Activated naive CD4-positive, alpha-beta T cell treated with anti-CD3 and anti-CD28 coated beads for 36 hours (primary cell): ENCODE data around the gene ATP11C. TPM values are rescaled to one million over a fixed set of nuclear protein-coding genes. Genes with fewer than 3 reads are reported as not detected.

ENCODE experiments used
- CTCF ChIA-PET: fragments of 350-600 bp; sonication (Branson Sonifier 250); formaldehyde crosslinking; loops from one replicate; lab custom pipeline; 2021; ENCODE audit warnings: antibody characterized with exemption; lab: Charles Lee
- DNase-seq: peaks from one replicate; pipeline ENCODE4 v3.0.0-alpha.2; 2020
- H3K27ac Mint-ChIP-seq: one replicate; pipeline ENCODE4 v1.8.0; 2021; ENCODE audit warnings: mild to moderate bottlenecking, mixed read lengths
- H3K27me3 Mint-ChIP-seq: one replicate; pipeline ENCODE4 v1.8.0; 2021; ENCODE audit warnings: low read depth, mixed read lengths
- H3K36me3 Mint-ChIP-seq: one replicate; pipeline ENCODE4 v1.8.0; 2021; ENCODE audit warnings: low read depth, mixed read lengths
- H3K4me1 Mint-ChIP-seq: one replicate; pipeline ENCODE4 v1.8.0; 2021; ENCODE audit warnings: low read depth, mixed read lengths
- H3K4me3 Mint-ChIP-seq: one replicate; pipeline ENCODE4 v1.8.0; 2021; ENCODE audit warnings: mild to moderate bottlenecking, moderate library complexity, mixed read lengths
- H3K9me3 Mint-ChIP-seq: one replicate; pipeline ENCODE4 v1.8.0; 2021; ENCODE audit warnings: mixed read lengths
- intact Hi-C: fragments of 100-400 bp; cut with micrococcal nuclease; formaldehyde crosslinking; loops from one replicate; pipeline ENCODE4 v1.15.1; 2023
- total RNA-seq, 2 experiments: library from RNA; stranded (reverse); gene quantifications; one replicate each; pipeline ENCODE4 v1.2.3, GENCODE V29; 2021

Gene ATP11C
- total RNA-seq, 2 experiments from 2014 or later = 18.3 to 20.8 TPM

GRCh38 chrX:139783959-139784358 lies 148.9 kb downstream of the ATP11C start:
- no peak overlapping the region for H3K4me3 Mint-ChIP-seq
- no peaks in the 10 kb centered on the region for H3K4me1 Mint-ChIP-seq
- CTCF ChIA-PET = no interaction called here
- no peak overlapping the region for H3K27ac Mint-ChIP-seq
- H3K9me3 Mint-ChIP-seq = no peaks in the 10 kb centered on the region
- peaks cover 33% of the 10 kb centered on the region for H3K36me3 Mint-ChIP-seq
- no peak for DNase-seq
- intact Hi-C loops = no loop called here
- no peaks in the 10 kb centered on the region for H3K27me3 Mint-ChIP-seq

GRCh38 chrX:139783030-139783429 lies 149.8 kb downstream of the ATP11C start:
- intact Hi-C loops = no loop called here
- no peaks in the 10 kb centered on the region for H3K9me3 Mint-ChIP-seq
- no peak for DNase-seq
- H3K4me1 Mint-ChIP-seq = no peaks in the 10 kb centered on the region
- H3K36me3 Mint-ChIP-seq = peaks cover 34% of the 10 kb centered on the region
- no peaks in the 10 kb centered on the region for H3K27me3 Mint-ChIP-seq
- CTCF ChIA-PET = no interaction called here
- H3K27ac Mint-ChIP-seq = no peak overlapping the region
- no peak overlapping the region for H3K4me3 Mint-ChIP-seq

GRCh38 chrX:139776599-139776998 lies 156.3 kb downstream of the ATP11C start:
- Mint-ChIP-seq H3K36me3 (peaks cover 48% of the 10 kb centered on the region), H3K4me3 (no peak overlapping the region)
- intact Hi-C loops = no loop called here

GRCh38 chrX:139770366-139770765 lies 162.5 kb downstream of the ATP11C start:
- no peaks in the 10 kb centered on the region for H3K4me1 Mint-ChIP-seq
- no peak overlapping the region for H3K4me3 Mint-ChIP-seq
- peaks cover 36% of the 10 kb centered on the region for H3K36me3 Mint-ChIP-seq
- DNase-seq = no peak
- intact Hi-C loops = no loop called here
- H3K9me3 Mint-ChIP-seq = peaks cover 1% of the 10 kb centered on the region
- H3K27me3 Mint-ChIP-seq = no peaks in the 10 kb centered on the region
- no peak overlapping the region for H3K27ac Mint-ChIP-seq
- CTCF ChIA-PET = no interaction called here

More at GRCh38 chrX:139776599-139776998, 156.3 kb downstream of the ATP11C start:
- CTCF ChIA-PET = interaction anchor here (0.6 kb wide), 1 partner anchor 55 kb away, joined by 4 read pairs; no protein-coding TSS in a partner anchor
- no peaks in the 10 kb centered on the region for H3K4me1 Mint-ChIP-seq
- H3K27me3 Mint-ChIP-seq = no peaks in the 10 kb centered on the region
- peaks cover 1% of the 10 kb centered on the region for H3K9me3 Mint-ChIP-seq
- no peak for DNase-seq
- H3K27ac Mint-ChIP-seq = no peak overlapping the region

- Mint-ChIP-seq H3K36me3 (peaks cover 14% of the 10 kb centered on the region), H3K4me1 (no peaks in the 10 kb centered on the region), H3K27ac (no peak overlapping the region), H3K4me3 (no peak overlapping the region), H3K27me3 (no peaks in the 10 kb centered on the region), H3K9me3 (no peaks in the 10 kb centered on the region)
- peak; percentile 43 for DNase-seq
- CTCF ChIA-PET = no interaction called here
- intact Hi-C loops = loop anchor here (1.0 kb wide), 1 partner anchor 167 kb away; the partner anchor contains the start of gene ATP11C
These were observed 166.3 kb downstream of the ATP11C start for GRCh38 chrX:139766545-139766983.

- Mint-ChIP-seq H3K4me3 (no peak overlapping the region), H3K9me3 (no peaks in the 10 kb centered on the region), H3K27ac (no peak overlapping the region), H3K27me3 (no peaks in the 10 kb centered on the region), H3K36me3 (peaks cover 10% of the 10 kb centered on the region), H3K4me1 (no peaks in the 10 kb centered on the region)
- no peak for DNase-seq
- CTCF ChIA-PET = no interaction called here
- intact Hi-C loops = no loop called here
These were observed 170.3 kb downstream of the ATP11C start for GRCh38 chrX:139762400-139763183.

GRCh38 chrX:139759637-139760036 lies 173.2 kb downstream of the ATP11C start:
- CTCF ChIA-PET = no interaction called here
- H3K4me3 Mint-ChIP-seq = no peak overlapping the region
- peaks cover 6% of the 10 kb centered on the region for H3K9me3 Mint-ChIP-seq
- no peaks in the 10 kb centered on the region for H3K27me3 Mint-ChIP-seq
- H3K4me1 Mint-ChIP-seq = no peaks in the 10 kb centered on the region
- H3K36me3 Mint-ChIP-seq = peaks cover 29% of the 10 kb centered on the region
- no peak overlapping the region for H3K27ac Mint-ChIP-seq
- intact Hi-C loops = no loop called here
- DNase-seq = no peak

GRCh38 chrX:139758809-139759208 lies 174.0 kb downstream of the ATP11C start:
- peaks cover 36% of the 10 kb centered on the region for H3K36me3 Mint-ChIP-seq
- no peak for DNase-seq
- intact Hi-C loops = no loop called here

GRCh38 chrX:139758250-139758649 lies 174.6 kb downstream of the ATP11C start:
- peaks cover 39% of the 10 kb centered on the region for H3K36me3 Mint-ChIP-seq
- DNase-seq = no peak
- H3K27me3 Mint-ChIP-seq = no peaks in the 10 kb centered on the region
- H3K27ac Mint-ChIP-seq = no peak overlapping the region
- peaks cover 12% of the 10 kb centered on the region for H3K9me3 Mint-ChIP-seq
- CTCF ChIA-PET = interaction anchor here (0.7 kb wide), 1 partner anchor 8 kb away, joined by 3 read pairs; no protein-coding TSS in a partner anchor
- H3K4me1 Mint-ChIP-seq = no peaks in the 10 kb centered on the region
- H3K4me3 Mint-ChIP-seq = no peak overlapping the region
- intact Hi-C loops = no loop called here

More at GRCh38 chrX:139758809-139759208, 174.0 kb downstream of the ATP11C start:
- Mint-ChIP-seq H3K4me1 (no peaks in the 10 kb centered on the region), H3K27ac (no peak overlapping the region), H3K9me3 (peaks cover 12% of the 10 kb centered on the region), H3K4me3 (no peak overlapping the region), H3K27me3 (no peaks in the 10 kb centered on the region)
- CTCF ChIA-PET = interaction anchor here (0.7 kb wide), 1 partner anchor 8 kb away, joined by 3 read pairs; no protein-coding TSS in a partner anchor

- no peaks in the 10 kb centered on the region for H3K4me1 Mint-ChIP-seq
- CTCF ChIA-PET = no interaction called here
- H3K36me3 Mint-ChIP-seq = peaks cover 49% of the 10 kb centered on the region
- H3K9me3 Mint-ChIP-seq = peaks cover 12% of the 10 kb centered on the region
- DNase-seq = no peak
- no peaks in the 10 kb centered on the region for H3K27me3 Mint-ChIP-seq
- H3K4me3 Mint-ChIP-seq = no peak overlapping the region
- intact Hi-C loops = no loop called here
- H3K27ac Mint-ChIP-seq = no peak overlapping the region
These were observed 181.8 kb downstream of the ATP11C start for GRCh38 chrX:139751053-139751452.

- Mint-ChIP-seq H3K4me3 (no peak overlapping the region), H3K27ac (no peak overlapping the region), H3K36me3 (peaks cover 42% of the 10 kb centered on the region), H3K9me3 (peaks cover 9% of the 10 kb centered on the region), H3K4me1 (no peaks in the 10 kb centered on the region), H3K27me3 (no peaks in the 10 kb centered on the region)
- no peak for DNase-seq
- CTCF ChIA-PET = interaction anchor here (0.7 kb wide), 1 partner anchor 8 kb away, joined by 3 read pairs; no protein-coding TSS in a partner anchor
- intact Hi-C loops = no loop called here
These were observed 182.5 kb downstream of the ATP11C start for GRCh38 chrX:139750390-139750789.

GRCh38 chrX:139739138-139739537 lies 193.7 kb downstream of the ATP11C start:
- CTCF ChIA-PET = no interaction called here
- Mint-ChIP-seq H3K27me3 (no peaks in the 10 kb centered on the region), H3K4me1 (peaks cover 6% of the 10 kb centered on the region), H3K27ac (no peak overlapping the region), H3K9me3 (no peaks in the 10 kb centered on the region), H3K4me3 (no peak overlapping the region), H3K36me3 (peaks cover 23% of the 10 kb centered on the region)
- DNase-seq = peak; percentile 8
- intact Hi-C loops = no loop called here

GRCh38 chrX:139738581-139738980 lies 194.3 kb downstream of the ATP11C start:
- H3K4me3 Mint-ChIP-seq = no peak overlapping the region
- peaks cover 6% of the 10 kb centered on the region for H3K4me1 Mint-ChIP-seq
- H3K27ac Mint-ChIP-seq = no peak overlapping the region
- H3K36me3 Mint-ChIP-seq = peaks cover 23% of the 10 kb centered on the region
- no peak for DNase-seq
- intact Hi-C loops = no loop called here
- H3K27me3 Mint-ChIP-seq = no peaks in the 10 kb centered on the region
- CTCF ChIA-PET = interaction anchor here (0.6 kb wide), 1 partner anchor 25 kb away, joined by 3 read pairs; no protein-coding TSS in a partner anchor
- H3K9me3 Mint-ChIP-seq = no peaks in the 10 kb centered on the region
